Glomerular endothelial cell (primary cell): Measurements from ENCODE around the gene CTSF. TPM values are rescaled to one million over a fixed set of nuclear protein-coding genes. Genes with fewer than 3 reads are reported as not detected.
A peak's percentile ranks its signal among the peaks of the same experiment; 100 is the strongest.
"Not testable (repeated sequence)": the region's sequence is repeated elsewhere in the genome, so short reads cannot be mapped to it uniquely, and the experiment has no call there.

Source experiments
- DNase-seq: peaks from one replicate; pipeline ENCODE4 v3.0.0-alpha.2; 2011; ENCODE audit warnings: low read depth, low spot score; ENCODE audit errors: extremely low read depth
- total RNA-seq: library from RNA; depleted of rRNA; stranded (reverse); fragments of >200 nt; gene quantifications from 2 replicates; pipeline ENCODE4 v1.2.3, GENCODE V29; 2015

Gene CTSF
- total RNA-seq, 1 donor from 2014 or later: 71.9 TPM

DNA sequence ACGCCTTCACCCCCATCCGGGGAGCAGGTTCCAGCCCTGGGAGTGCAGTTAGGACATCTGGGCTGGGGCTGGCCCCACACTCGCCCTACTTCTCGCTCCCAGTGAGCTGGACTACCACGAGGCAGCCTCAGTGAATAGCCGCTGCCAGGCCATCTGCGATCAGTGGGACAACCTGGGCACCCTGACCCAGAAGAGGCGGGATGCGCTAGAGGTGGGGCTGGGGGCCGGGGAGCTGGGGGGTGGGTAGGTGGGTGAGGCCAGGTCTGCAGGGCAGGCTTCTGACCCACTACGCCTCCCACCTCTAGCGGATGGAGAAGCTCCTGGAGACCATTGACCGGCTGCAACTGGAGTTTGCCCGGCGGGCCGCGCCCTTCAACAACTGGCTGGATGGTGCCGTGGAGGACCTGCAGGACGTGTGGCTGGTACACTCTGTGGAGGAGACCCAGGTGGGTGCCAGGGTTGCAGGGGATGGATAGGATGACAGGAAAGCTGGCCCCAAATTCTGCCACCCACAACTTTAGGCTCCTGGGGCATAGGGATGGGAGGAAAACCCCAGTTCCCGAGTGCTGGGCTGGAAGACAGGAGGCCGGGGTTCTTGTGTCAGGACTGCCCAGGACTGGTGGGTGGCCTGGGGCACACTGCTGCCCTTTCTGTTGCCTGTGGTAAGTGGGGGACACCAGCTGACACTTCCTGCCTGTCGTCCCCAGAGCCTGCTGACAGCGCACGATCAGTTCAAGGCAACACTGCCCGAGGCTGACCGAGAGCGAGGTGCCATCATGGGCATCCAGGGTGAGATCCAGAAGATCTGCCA lies 8.3 kb downstream of the CTSF start:
- no peak for DNase-seq

DNA sequence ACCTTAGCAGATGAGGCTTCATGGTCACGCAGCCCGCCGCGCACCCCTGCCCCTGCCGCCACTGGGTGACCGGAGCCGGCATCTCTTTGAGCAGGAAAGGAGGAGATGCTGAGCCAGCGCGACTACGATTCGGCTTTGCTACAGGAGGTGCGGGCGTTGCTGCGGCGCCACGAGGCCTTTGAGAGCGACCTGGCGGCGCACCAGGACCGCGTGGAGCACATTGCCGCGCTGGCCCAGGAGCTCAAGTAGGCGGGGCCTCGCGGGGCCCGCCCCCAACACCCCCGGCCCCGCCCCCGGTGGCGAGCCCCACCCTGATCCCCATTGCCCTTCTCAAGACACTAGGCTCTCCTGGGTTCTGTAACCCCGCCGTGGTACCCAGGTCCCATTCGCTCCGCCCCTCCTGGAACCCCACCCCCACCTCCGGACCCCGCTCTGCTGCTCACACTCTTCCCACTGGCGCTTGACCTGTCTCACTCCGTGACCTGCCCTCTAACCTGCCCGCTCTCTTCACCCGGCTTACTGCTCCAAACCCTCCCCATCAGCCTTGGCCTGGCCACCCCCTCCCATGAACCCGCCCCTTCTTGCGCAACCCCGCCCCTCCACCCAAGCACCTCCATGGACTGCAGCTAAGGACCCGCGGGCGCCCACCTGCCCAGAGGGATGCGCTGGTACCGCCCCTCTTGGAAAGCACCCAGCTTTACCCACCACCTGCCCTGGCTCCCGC lies 9.1 kb downstream of the CTSF start:
- DNase-seq: no peak

DNA sequence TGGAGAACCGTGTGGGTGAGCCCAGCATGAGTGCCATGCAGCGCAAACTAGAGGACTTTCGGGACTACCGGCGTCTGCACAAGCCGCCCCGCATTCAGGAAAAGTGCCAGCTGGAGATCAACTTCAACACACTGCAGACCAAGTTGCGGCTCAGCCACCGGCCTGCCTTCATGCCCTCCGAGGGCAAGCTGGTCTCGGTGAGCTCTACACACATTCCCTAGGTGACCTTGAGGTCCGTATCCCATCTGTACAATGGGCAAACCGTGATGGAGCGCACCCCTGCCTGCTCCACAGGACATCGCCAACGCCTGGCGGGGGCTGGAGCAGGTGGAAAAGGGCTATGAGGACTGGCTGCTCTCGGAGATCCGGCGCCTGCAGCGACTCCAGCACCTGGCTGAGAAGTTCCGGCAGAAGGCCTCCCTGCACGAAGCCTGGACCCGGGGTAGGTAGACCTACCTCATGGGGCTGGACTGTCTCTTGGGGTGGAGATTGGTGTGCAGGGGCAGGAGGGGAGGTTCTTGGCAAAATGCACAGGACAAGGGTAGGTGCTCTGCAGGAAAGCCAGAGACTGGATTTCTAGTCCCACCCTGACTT lies 10.6 kb downstream of the CTSF start:
- no peak for DNase-seq

DNA sequence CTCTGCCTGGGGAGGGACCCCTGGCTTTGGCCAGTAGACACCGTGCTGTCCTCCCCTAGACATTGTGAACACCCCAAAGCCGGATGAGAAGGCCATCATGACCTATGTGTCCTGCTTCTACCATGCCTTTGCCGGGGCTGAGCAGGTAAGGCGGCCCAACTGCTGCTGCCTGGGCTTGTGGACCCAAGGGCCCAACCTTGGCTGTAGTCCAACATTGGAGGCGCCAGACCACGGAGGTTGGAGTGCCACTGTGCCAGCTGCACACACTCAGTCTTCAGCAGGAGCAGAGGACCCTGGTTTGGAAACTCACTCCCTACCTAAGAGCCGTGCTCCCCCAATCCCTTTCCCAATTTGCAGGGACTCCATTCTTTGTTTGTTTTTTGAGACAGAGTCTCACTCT lies 12.3 kb downstream of the CTSF start:
- DNase-seq: no peak

DNA sequence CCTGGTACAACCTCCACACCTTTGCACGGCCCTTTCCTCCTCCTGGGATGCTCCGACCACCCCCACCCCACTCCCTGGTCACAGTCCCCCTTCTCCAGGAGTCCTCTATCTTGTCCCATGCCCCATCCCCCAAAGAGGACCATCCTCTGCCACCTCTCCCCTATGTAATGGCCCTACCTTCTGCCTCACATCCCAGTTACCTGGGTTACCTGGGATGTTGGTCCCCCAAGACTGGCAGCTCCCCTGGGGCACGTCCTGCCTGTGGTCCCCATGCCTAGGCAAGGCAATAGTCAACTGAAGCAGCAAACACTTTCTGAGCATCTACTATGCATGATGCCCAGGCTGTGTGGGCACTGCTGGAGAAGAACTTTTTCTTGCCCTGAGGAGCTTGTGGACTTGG lies 13.0 kb downstream of the CTSF start:
- no peak for DNase-seq

DNA sequence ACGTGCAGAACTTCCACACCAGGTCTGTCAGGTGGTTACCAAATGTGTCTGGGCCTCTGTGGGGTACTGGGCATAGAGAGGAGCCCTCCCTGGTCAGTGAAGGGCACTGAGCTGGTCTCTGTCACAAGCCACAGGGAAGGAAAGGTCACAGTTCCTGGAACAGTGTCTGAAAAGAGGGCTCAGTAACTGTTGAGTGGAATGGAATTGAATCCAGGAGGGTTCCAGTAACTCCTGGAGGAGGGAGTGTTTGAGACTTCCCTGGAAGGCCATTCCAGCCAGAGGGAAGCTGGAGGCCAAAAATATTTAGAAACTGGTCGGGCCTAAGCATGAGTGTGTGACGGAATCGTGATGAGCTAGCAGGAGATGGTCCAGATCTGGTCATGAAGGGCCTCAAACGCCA lies 13.8 kb downstream of the CTSF start:
- no peak for DNase-seq

DNA sequence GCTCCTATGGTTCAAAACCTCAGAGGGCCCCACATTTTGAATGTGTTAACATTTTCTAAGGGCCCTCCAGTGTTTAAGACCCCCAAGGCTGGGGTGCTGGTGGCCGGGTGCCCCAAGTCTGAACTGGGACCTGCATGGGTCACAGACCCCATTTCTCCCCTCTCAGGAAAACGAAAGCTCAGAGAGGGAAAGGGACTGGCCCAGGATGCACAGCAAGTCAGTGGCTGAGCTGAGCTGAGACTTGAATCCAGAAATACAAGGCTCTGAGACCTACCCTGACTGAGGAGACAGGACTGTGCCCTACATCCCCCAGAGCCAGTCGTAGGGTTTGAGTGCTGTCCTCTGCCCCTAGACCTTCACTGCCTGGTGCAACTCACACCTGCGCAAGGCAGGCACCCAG lies 17.5 kb downstream of the CTSF start:
- no peak for DNase-seq

DNA sequence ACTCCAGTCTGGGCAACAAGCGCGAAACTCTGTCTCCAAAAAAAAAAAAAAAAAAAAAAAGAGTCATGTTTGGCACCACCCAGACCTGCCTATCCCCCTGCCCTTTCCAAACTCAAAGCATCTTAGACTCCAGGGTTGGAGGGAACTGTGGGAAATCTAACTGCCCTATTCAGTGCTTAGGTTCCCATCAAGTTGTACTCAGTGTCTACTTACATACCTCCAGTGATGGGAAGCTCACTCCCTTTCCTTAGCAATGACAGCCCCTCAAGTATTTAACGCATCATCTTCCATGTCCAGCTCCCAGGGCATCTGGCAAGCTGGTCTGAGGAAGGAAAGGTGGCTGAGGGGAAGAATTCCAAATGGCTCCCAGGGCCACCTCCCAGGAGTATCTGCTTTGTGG lies 18.7 kb downstream of the CTSF start:
- no peak for DNase-seq

DNA sequence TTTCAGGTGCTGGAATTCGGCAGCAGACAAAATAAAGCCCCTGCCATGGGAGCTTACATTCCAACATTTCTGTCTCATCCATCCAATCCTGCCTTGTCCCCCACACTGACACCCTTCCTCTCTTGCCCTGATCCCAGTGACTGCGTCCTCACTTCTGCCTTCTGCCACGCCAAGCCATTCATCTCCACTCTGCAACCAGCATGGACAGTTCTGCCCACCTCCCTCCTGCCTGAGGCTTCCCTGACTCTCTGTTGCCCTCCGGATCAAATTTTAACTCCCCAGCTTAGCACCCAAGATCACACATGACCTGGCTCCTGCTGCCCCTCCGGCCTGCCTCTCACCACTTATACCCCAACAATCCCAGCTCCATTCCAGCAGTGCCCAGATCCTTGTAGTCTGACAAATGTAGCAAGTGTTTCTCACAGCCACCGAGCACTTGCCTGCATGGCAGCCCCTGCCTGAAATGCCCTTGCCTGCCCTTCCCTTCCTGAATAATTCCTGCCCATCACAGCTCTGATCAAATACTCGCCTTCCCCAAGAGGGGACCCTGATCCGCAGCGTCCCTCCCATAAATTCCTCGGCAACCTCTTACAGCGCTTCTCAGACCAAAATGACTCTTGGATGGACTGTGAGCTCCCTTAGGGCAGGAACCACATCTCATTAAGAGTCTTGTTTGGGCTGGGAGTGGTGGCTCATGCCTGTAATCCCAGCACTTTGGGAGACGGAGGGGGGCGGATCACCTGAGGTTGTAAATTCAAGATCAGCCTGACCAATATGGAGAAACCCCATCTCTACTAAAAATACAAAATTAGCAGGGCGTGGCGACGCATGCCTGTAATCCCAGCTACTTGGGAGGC lies 19.4 kb downstream of the CTSF start:
- no peak for DNase-seq

DNA sequence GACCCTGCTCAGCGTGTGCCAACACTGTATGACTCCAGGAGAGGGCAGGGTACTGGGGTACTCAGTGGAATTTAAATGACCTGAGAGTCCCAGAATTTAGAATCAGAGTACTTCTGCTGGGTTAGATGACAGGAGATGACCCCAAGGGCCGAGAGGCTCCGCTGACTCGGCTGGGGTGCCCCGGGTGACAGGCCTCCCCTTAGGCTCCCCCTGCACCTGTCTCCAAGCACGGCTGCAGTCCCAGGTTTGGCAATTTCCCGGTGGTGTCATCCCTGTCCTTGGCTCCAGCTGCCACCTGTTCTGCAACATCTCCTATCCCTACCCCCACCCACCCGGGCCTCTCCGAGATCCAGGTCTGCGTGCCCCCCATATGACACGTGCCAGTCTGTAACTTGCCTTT lies 20.4 kb downstream of the CTSF start:
- no peak for DNase-seq

DNA sequence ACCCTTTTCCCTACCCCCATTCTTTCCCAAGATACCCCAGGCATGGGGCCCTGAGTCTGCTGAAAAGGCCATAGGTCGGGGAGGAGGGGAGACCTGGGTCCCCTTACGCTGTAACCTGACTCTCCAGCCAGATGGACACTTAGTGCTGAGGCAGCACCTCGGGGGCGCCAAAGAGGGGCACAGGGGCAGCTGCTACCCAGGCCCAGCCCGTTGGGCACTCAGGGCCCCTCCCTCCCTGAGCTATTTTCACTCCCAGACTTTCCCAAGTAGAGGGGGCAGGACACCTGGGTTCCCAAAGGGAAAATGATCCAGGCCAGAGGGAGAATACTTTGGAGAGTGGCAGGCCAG lies 20.8 kb downstream of the CTSF start:
- DNase-seq: no peak

DNA sequence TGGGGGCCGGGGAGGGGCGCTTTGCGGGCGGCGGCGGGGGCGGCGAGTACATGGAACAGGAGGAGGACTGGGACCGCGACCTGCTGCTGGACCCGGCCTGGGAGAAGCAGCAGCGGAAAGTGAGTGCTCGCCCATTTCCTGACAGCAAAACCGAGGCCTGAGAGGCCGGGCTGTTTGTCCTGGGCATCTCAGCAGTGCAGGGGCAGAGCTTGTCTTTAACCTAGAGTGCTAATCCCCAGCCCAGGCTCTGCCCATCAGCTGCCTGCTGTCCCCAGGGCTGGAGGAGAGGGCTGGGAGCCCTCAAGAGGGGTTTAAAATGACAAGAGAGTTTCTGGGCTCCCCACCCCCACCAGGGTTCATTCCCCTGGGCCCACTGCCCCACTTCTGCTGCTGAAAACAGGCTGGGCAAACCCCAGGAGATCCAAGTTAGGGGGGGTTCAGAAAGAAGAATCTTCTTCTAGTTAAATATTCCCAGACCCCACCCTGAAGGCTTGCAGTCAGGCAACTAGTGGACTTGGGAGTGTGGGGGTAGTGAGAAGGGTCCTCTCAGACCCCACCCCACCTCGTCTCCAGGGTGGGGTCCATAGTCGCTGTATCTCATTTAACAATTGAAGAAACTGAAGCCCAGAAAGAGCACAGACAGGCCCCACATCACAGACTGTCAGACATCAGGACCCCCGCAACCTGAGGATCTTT lies 21.3 kb downstream of the CTSF start:
- no peak for DNase-seq

DNA sequence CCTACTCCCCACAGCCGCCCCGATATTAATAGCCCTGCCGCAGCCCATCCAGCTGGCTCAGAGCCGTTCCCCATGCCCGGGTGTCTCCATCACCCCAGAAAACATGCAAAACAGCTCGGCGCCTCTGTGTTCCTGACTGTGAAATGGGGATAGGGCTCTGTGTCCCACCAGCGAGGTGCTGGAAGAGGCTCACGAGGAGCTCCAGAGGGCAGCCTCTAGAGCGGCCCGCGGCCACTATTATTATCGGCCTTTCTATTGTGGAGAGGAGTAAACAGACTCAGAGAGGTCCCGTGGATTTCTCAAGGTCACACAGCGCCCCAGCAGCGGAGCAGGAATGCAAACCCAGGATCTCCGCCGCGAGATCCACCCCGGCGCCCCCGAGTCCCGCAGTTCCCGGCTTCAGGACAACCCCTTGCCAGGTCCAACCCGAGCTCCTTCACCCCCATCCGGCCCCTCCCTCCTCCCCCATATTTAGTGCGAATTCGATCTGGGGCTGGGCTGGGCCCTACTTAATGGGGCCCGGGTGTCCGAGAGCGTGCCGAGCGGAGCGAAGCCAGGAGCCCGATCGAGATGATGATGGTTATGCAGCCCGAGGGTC lies 21.9 kb downstream of the CTSF start, which contains the start of gene ACTN3:
Gene ACTN3, plus strand, starts transcription at position 536 of the 598 bp plus-strand sequence. Its CDS starts 35 bp downstream, at position 571.
- no peak for DNase-seq

DNA sequence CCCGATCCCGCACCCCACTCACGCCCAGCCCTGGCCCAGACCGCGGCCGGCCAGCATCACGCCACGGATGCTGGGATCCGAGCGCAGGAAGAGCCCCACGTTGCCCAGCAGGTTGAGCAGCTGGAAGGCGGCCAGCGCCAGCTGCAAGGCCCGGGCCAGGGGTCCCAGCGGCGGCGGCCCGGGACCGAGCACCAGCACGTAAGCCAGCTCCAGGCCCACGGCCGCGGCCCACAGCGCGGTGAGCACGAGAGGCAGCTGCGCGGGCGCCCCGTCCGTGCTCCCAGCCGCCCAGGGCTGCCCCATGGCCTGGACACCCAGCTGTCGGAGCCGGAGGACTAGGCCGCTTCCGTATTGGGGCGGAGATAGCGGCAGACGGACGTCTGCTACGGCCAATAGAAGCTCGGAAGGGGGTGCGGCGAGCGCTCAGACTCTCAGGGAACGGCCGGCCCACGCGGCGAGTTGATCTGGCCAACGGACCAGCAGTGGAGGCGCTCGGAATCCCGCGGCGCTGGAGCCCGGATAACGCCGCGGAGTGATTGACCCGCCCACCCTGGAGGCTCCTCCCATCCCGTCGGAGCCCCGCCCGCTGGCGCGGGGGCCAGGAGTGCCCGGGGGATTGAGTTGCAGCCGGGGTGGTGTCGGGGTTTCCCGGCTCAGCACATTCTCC lies 22.6 kb downstream of the CTSF start, which contains the start of gene ZDHHC24:
Gene ZDHHC24, minus strand, starts transcription at position 348 of the 667 bp plus-strand sequence. Its CDS starts 45 bp downstream, at position 303.
- peak; percentile 58 for DNase-seq

DNA sequence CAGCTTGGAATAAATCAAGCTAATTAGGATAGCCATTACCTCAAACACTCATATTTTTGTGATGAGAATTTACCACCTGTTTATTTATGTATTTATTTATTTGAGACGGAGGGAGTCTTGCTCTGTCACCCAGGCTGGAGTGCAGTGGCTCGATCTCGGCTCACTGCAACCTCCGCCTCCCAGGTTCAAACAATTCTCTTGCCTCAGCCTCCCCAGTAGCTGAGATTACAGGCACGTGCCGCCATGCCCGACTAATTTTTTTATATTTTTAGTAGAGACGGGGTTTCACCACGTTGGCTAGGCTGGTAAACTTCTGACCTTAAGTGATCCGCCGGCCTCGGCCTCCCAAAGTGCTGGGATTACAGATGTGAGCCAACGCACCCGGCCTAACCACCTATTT lies 23.5 kb downstream of the CTSF start:
- not testable (repeated sequence) for DNase-seq

DNA sequence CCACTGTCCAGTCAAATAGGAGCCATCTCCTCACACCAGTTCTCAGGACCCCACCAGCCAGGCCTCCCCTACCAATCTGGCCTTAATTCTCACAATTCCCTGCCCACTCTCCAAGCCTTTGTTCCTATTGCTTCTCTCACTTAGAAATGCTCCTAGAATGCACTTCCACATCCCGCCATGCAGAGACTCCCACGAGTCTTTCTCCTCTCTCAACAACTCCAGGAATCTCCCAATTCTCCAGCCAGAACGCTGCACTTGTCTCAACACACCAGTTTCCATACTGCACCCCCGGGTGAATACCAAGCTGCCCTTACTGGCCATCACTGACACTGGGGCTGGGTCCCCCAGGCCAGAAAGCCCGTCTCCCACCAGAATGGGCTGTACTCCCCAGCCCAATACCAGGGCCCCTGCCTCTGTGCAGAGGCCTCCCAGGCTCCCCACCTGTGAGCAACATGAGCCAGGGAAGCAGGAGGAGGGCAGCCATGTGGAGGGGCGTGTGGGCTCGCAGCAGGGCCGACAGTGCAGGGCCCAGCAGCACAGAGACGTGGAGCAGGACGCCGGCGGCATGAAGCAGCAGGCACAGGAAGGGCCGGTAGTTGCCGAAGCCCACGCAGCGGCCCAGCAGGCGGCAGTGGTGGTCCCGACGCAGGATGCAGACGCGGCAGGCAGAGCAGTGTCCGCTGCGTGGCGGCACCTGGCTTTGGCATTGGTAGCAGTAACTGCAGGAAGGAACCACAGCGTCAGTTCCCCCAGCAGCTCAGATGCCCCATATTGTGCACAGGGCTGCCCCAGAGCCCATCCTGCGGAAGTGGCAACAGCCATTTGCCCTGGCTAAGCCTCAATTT lies 24.9 kb downstream of the CTSF start:
- DNase-seq: peak; percentile 47

DNA sequence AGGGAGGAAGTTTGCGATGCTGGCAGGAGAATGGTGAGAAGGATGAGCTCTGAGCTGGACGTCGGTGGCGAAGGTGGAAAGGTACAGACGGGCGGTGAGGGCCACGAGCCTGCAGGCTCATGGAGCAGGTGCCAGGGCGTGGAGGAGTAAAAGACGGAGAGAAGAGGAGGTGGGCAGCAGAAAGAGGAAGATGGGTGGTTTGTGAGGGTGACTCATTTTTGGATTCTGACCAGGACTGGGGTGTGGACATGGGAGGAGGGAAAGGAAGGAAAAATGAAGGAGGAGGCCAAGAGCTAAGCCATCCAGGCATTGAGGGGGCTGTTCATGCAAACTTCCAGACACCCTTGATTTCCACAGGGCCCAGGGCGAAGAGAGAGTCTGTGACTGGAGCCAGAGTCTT lies 26.0 kb downstream of the CTSF start:
- no peak for DNase-seq

DNA sequence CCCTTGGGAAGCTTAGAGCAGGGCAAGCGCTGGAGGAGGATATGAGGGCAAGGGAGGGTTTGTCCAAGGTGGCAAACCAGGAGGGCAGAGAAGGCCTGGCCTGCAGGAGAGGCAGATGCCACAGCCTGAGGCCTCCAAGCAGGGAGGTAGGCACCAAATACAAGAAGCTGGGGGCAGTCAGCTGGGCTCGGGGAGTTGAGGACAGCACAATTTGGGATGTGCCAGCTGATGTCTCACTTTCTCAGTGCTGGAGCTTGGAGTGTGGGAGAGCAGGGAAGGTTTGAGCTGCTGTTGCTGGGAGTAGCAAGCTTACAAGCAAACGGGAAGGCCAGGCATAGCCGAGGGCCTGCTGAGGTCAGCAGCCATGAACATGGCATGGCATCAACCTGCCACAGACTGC lies 26.5 kb downstream of the CTSF start:
- no peak for DNase-seq
